ENCODE results near the gene RIPK4. TPM values are rescaled to one million over a fixed set of nuclear protein-coding genes. Genes with fewer than 3 reads are reported as not detected.

Gene RIPK4
- polyA plus RNA-seq, 1 donor from 2014 or later = not detected

DNA sequence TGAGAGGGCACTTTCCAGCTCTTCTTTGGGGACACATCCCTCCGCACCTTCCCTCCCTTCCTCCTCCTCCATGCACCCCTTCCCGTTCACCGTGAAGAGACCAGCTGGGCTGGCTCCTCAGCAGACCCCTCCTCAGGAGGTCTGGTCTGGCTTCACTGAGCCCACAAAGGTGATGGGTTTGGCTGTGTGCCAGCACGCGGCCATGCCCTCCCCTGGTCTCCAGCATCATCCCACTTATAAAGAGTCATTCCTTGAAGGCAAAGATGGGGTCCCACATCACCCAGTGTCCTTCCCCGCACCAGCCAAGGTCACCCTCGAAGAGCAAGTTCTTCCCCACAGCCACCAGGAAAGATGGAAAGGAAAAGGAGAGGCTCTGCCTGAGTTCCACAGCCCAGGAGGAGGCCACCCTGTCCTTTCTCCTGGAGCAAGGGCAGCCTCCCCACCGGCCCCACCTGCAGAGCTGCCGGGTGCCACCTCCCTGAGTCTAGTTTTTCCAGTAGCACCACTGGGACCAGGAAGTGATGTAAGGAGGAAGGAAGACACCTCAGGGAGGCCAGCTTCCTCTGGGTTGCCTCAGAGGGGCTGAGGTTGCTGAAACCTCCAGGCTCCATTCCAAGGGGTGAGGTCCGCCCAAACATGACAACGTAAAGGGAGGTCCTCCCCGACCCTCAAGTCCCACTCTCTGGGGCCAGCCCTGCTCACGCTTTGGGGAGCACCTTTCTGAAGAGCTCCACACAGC is 32.7 kb downstream of the RIPK4 start:
- Histone ChIP-seq H3K4me2 (ENCODE audit: low read length) (no peak overlapping the region), H3K9me3 (ENCODE audit: low read length) (peaks cover 5% of the 10 kb centered on the region), H3K27me3 (ENCODE audit: insufficient read depth, low read depth, low read length) (no peaks in the 10 kb centered on the region), H3K4me3 (ENCODE audit: low read length) (no peak overlapping the region), H3K9me2 (ENCODE audit: insufficient read depth, low read length) (no peaks in the 10 kb centered on the region), H3K9ac (ENCODE audit: low read length) (no peak overlapping the region), H3F3A (ENCODE audit: insufficient read depth, low read length, poor library complexity, severe bottlenecking) (no peaks in the 10 kb centered on the region), H3K36me3 (ENCODE audit: insufficient read depth, low read length) (no peaks in the 10 kb centered on the region), H3K27ac (ENCODE audit: low read length) (no peak overlapping the region), H4K20me1 (ENCODE audit: insufficient read depth) (no peaks in the 10 kb centered on the region), H2AFZ (ENCODE audit: low read depth, low read length) (no peak overlapping the region), H3K79me2 (replicated peaks; ENCODE audit: insufficient read depth, low read length) (no peaks in the 10 kb centered on the region)
- TF ChIP-seq, protein P1, sequence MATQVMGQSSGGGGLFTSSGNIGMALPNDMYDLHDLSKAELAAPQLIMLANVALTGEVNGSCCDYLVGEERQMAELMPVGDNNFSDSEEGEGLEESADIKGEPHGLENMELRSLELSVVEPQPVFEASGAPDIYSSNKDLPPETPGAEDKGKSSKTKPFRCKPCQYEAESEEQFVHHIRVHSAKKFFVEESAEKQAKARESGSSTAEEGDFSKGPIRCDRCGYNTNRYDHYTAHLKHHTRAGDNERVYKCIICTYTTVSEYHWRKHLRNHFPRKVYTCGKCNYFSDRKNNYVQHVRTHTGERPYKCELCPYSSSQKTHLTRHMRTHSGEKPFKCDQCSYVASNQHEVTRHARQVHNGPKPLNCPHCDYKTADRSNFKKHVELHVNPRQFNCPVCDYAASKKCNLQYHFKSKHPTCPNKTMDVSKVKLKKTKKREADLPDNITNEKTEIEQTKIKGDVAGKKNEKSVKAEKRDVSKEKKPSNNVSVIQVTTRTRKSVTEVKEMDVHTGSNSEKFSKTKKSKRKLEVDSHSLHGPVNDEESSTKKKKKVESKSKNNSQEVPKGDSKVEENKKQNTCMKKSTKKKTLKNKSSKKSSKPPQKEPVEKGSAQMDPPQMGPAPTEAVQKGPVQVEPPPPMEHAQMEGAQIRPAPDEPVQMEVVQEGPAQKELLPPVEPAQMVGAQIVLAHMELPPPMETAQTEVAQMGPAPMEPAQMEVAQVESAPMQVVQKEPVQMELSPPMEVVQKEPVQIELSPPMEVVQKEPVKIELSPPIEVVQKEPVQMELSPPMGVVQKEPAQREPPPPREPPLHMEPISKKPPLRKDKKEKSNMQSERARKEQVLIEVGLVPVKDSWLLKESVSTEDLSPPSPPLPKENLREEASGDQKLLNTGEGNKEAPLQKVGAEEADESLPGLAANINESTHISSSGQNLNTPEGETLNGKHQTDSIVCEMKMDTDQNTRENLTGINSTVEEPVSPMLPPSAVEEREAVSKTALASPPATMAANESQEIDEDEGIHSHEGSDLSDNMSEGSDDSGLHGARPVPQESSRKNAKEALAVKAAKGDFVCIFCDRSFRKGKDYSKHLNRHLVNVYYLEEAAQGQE (IDR thresholded peaks at IDR 0.05; ENCODE audit: borderline replicate concordance) = no peak
- TF ChIP-seq POLR2AphosphoS5 (IDR thresholded peaks at IDR 0.05) (no peak), CTCF (IDR thresholded peaks at IDR 0.05; ENCODE audit: poor library complexity, severe bottlenecking) (no peak), SMC3 (conservative IDR thresholded peaks at IDR 0.05; ENCODE audit: poor library complexity) (no peak), EP300 (conservative IDR thresholded peaks at IDR 0.05; ENCODE audit: poor library complexity, severe bottlenecking) (no peak), RAD21 (conservative IDR thresholded peaks at IDR 0.05) (no peak), EZH2 (IDR thresholded peaks at IDR 0.05; ENCODE audit: borderline replicate concordance, insufficient read depth, low read length, poor library complexity, severe bottlenecking) (no peak), TAF1 (IDR thresholded peaks at IDR 0.05; ENCODE audit: low read depth) (no peak), MXI1 (conservative IDR thresholded peaks at IDR 0.05; ENCODE audit: poor library complexity, severe bottlenecking) (no peak)

GRCh38 chr21:41731081-41731480 is 35.8 kb downstream of the RIPK4 start:
- Histone ChIP-seq H3K4me2 (ENCODE audit: low read length) (no peak overlapping the region), H3F3A (ENCODE audit: insufficient read depth, low read length, poor library complexity, severe bottlenecking) (no peaks in the 10 kb centered on the region), H3K9me2 (ENCODE audit: insufficient read depth, low read length) (no peaks in the 10 kb centered on the region), H3K27ac (ENCODE audit: low read length) (no peak overlapping the region), H3K9me3 (ENCODE audit: low read length) (no peaks in the 10 kb centered on the region), H3K79me2 (replicated peaks; ENCODE audit: insufficient read depth, low read length) (no peaks in the 10 kb centered on the region), H3K9ac (ENCODE audit: low read length) (no peak overlapping the region), H3K36me3 (ENCODE audit: insufficient read depth, low read length) (no peaks in the 10 kb centered on the region), H4K20me1 (ENCODE audit: insufficient read depth) (no peaks in the 10 kb centered on the region), H2AFZ (ENCODE audit: low read depth, low read length) (no peak overlapping the region), H3K4me3 (ENCODE audit: low read length) (no peak overlapping the region), H3K27me3 (ENCODE audit: insufficient read depth, low read depth, low read length) (peaks cover 3% of the 10 kb centered on the region)
- TF ChIP-seq EP300 (conservative IDR thresholded peaks at IDR 0.05; ENCODE audit: poor library complexity, severe bottlenecking) = no peak
- no peak for TF ChIP-seq EZH2 (IDR thresholded peaks at IDR 0.05; ENCODE audit: borderline replicate concordance, insufficient read depth, low read length, poor library complexity, severe bottlenecking)
- TF ChIP-seq RAD21 (conservative IDR thresholded peaks at IDR 0.05) = no peak
- no peak for TF ChIP-seq SMC3 (conservative IDR thresholded peaks at IDR 0.05; ENCODE audit: poor library complexity)
- TF ChIP-seq TAF1 (IDR thresholded peaks at IDR 0.05; ENCODE audit: low read depth) = no peak
- TF ChIP-seq CTCF (IDR thresholded peaks at IDR 0.05; ENCODE audit: poor library complexity, severe bottlenecking) = no peak
- no peak for TF ChIP-seq MXI1 (conservative IDR thresholded peaks at IDR 0.05; ENCODE audit: poor library complexity, severe bottlenecking)
- TF ChIP-seq POLR2AphosphoS5 (IDR thresholded peaks at IDR 0.05) = no peak
- TF ChIP-seq, protein P1 (IDR thresholded peaks at IDR 0.05; ENCODE audit: borderline replicate concordance) = no peak
